ENCODE measurements around the gene DCLK2. TPM values are rescaled to one million over a fixed set of nuclear protein-coding genes. Genes with fewer than 3 reads are reported as not detected.

The DCLK2 gene
- total RNA-seq, 1 experiment from 2014 or later: 2.7 TPM

DNA sequence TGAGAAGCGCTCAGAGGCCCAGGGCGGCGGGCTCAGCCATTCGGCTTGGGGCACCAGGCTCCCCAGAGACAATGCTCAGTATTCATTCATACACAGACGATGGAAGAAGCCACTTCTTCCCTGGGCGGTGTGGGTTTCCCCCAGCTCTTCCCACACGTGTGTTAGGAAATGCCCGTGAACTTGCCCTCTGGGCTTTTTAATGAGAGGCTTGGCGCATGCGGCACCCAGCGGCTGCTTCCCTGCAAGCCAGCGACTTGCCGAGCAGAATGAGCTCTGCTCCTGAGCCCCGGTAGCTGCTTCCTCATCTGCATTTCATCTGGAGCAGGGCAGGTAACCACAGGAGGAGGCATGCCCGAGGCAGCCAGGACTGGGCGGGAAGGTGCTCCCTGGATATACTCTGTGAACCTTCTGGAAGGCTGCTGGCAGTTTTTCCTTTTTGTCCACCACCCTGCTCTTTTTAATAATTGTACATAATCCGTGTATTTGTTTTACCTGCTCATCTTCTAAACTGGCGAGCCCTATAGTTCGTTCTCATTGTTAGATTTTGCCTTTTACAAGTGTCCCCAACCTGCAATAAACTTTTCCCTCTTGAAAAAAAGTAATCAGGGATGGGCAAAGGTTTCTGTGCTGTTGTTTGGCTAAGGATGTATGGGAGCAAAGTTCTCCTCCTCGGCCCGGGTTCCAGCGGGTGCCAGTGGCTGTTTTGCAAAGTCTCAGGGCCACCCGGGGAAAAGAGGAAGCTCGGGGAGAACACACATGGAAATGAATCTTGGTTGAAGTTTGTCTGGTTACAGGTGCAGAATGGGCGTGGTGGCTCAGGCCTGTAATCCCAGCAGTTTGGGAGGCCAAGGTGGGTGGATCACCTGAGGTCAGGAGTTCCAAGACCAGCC lies 178.8 kb downstream of the DCLK2 start:
- no peak for TF ChIP-seq EGR1 (IDR thresholded peaks at IDR 0.05; ENCODE audit: low read depth)
- Histone ChIP-seq H3K9me3 (ENCODE audit: control insufficient read depth in 1 of 2, insufficient read depth in 1 of 2, low read depth in 1 of 2, low read length in 2 of 2) (no peaks in the 10 kb centered on the region), H3K4me2 (ENCODE audit: low read length) (no peak overlapping the region)

DNA sequence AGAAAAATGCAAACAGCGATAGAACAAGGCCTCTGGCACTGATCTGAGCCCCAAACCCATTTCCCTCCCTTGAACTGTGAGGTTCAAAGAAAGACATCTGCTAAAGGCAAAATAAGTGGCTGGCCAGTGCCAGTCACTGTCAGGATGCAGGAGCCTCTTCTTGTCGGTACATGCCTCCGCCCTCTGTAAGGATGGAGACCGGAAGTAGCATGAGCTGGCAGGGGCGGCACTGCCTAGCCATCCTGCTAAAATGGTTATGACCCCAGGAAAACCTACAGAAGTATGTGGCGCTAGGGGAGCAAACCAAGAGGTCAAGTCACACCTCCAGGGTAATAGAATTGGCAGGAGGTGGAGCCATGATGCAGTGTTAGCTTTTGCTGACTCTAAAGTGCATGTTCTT lies 180.3 kb downstream of the DCLK2 start:
- Histone ChIP-seq H3K79me2 (ENCODE audit: insufficient read depth, low read length) (no peaks in the 10 kb centered on the region), H3K4me2 (ENCODE audit: low read length) (no peak overlapping the region), H4K20me1 (ENCODE audit: insufficient read depth) (no peaks in the 10 kb centered on the region), H2AFZ (ENCODE audit: low read depth, low read length, poor library complexity, severe bottlenecking) (no peak overlapping the region), H3K27me3 (ENCODE audit: insufficient read depth, low read length) (no peaks in the 10 kb centered on the region), H3K9ac (ENCODE audit: low read length) (no peak overlapping the region), H3K9me3 (ENCODE audit: control insufficient read depth in 1 of 2, insufficient read depth in 1 of 2, low read depth in 1 of 2, low read length in 2 of 2) (no peaks in the 10 kb centered on the region), H3K27ac (ENCODE audit: low read depth, low read length) (no peak overlapping the region), H3K9me2 (ENCODE audit: insufficient read depth) (no peaks in the 10 kb centered on the region), H3K4me1 (ENCODE audit: control insufficient read depth in 1 of 2, insufficient read depth in 2 of 2, low read length in 2 of 2) (no peaks in the 10 kb centered on the region), H3K36me3 (ENCODE audit: control insufficient read depth in 1 of 2, insufficient read depth in 2 of 2, low read length in 2 of 2) (no peaks in the 10 kb centered on the region), H3K4me3 (replicated peaks in 1 of 2; ENCODE audit: low read depth in 1 of 2, low read length in 2 of 2) (no peak overlapping the region)
- no peak for DNase-seq (ENCODE audit: low read depth, low spot score)
- TF ChIP-seq RAD21 (IDR thresholded peaks at IDR 0.05; ENCODE audit: low read depth) (no peak), TCF7L2 (IDR thresholded peaks at IDR 0.05; ENCODE audit: borderline replicate concordance, extremely low read depth, insufficient read depth, insufficient read length) (no peak), SIN3A (IDR thresholded peaks at IDR 0.05; ENCODE audit: low read depth) (no peak), POLR2AphosphoS5 (IDR thresholded peaks at IDR 0.05; ENCODE audit: low read depth, low read length) (no peak), SP1 (IDR thresholded peaks at IDR 0.05; ENCODE audit: low read depth) (no peak), FOSL1 (IDR thresholded peaks at IDR 0.05; ENCODE audit: low read depth) (no peak), YY1 (IDR thresholded peaks at IDR 0.05; ENCODE audit: extremely low read depth, insufficient replicate concordance, low read depth, low read length) (no peak), CBX3 (IDR thresholded peaks at IDR 0.05; ENCODE audit: low read depth) (no peak), ZBTB33 (IDR thresholded peaks at IDR 0.05; ENCODE audit: extremely low read depth, insufficient replicate concordance, low read length) (no peak), CEBPB (IDR thresholded peaks at IDR 0.05; ENCODE audit: low read depth) (no peak), SRF (IDR thresholded peaks at IDR 0.05; ENCODE audit: low read depth) (no peak)
- TF ChIP-seq, protein P1, sequence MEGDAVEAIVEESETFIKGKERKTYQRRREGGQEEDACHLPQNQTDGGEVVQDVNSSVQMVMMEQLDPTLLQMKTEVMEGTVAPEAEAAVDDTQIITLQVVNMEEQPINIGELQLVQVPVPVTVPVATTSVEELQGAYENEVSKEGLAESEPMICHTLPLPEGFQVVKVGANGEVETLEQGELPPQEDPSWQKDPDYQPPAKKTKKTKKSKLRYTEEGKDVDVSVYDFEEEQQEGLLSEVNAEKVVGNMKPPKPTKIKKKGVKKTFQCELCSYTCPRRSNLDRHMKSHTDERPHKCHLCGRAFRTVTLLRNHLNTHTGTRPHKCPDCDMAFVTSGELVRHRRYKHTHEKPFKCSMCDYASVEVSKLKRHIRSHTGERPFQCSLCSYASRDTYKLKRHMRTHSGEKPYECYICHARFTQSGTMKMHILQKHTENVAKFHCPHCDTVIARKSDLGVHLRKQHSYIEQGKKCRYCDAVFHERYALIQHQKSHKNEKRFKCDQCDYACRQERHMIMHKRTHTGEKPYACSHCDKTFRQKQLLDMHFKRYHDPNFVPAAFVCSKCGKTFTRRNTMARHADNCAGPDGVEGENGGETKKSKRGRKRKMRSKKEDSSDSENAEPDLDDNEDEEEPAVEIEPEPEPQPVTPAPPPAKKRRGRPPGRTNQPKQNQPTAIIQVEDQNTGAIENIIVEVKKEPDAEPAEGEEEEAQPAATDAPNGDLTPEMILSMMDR (IDR thresholded peaks at IDR 0.05 in 2 of 3, conservative IDR thresholded peaks at IDR 0.05 in 1 of 3; ENCODE audit: borderline replicate concordance in 1 of 3, insufficient read depth in 1 of 3, low read depth in 2 of 3, low read length in 2 of 3): no peak
- TF ChIP-seq, protein P2, sequence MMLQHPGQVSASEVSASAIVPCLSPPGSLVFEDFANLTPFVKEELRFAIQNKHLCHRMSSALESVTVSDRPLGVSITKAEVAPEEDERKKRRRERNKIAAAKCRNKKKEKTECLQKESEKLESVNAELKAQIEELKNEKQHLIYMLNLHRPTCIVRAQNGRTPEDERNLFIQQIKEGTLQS (IDR thresholded peaks at IDR 0.05): no peak
- RAD21 ChIA-PET (ENCODE audit: low non-redundant PET in 1 of 2, low total read pairs in 2 of 2, uncharacterized antibody in 2 of 2, unreplicated experiment in 2 of 2): no interaction called here
- ATAC-seq: peak; percentile 50
- intact Hi-C loops (cut with micrococcal nuclease): no loop called here
- CTCF ChIA-PET: no interaction called here
- no TSS peak for BruUV-seq (replicated peaks)
- POLR2A ChIA-PET: no interaction called here

More for the DNA sequence above, 178.8 kb downstream of the DCLK2 start:
- Histone ChIP-seq H3K4me1 (ENCODE audit: control insufficient read depth in 1 of 2, insufficient read depth in 2 of 2, low read length in 2 of 2) (no peaks in the 10 kb centered on the region), H3K4me3 (replicated peaks in 1 of 2; ENCODE audit: low read depth in 1 of 2, low read length in 2 of 2) (no peak overlapping the region), H3K36me3 (ENCODE audit: control insufficient read depth in 1 of 2, insufficient read depth in 2 of 2, low read length in 2 of 2) (no peaks in the 10 kb centered on the region), H3K27ac (ENCODE audit: low read depth, low read length) (no peak overlapping the region), H3K9me2 (ENCODE audit: insufficient read depth) (no peaks in the 10 kb centered on the region), H2AFZ (ENCODE audit: low read depth, low read length, poor library complexity, severe bottlenecking) (no peak overlapping the region), H4K20me1 (ENCODE audit: insufficient read depth) (no peaks in the 10 kb centered on the region), H3K9ac (ENCODE audit: low read length) (no peak overlapping the region), H3K79me2 (ENCODE audit: insufficient read depth, low read length) (no peaks in the 10 kb centered on the region), H3K27me3 (ENCODE audit: insufficient read depth, low read length) (no peaks in the 10 kb centered on the region)
- no TSS peak for BruUV-seq (replicated peaks)
- no peak for ATAC-seq
- no peak for DNase-seq (ENCODE audit: low read depth, low spot score)
- intact Hi-C loops (cut with micrococcal nuclease): no loop called here
- CTCF ChIA-PET: no interaction called here
- RAD21 ChIA-PET (ENCODE audit: low non-redundant PET in 1 of 2, low total read pairs in 2 of 2, uncharacterized antibody in 2 of 2, unreplicated experiment in 2 of 2): no interaction called here
- POLR2A ChIA-PET: no interaction called here

Data from HCT116 (cell line).